ENCODE data around the gene SOX30. TPM values are rescaled to one million over a fixed set of nuclear protein-coding genes. Genes with fewer than 3 reads are reported as not detected.

SOX30 gene
- total and polyA plus RNA-seq, 8 donors: 0.05 TPM; not detected in 7

- H3K4me1 ChIP-seq: no peaks in the 10 kb centered on the region
- ATAC-seq: no peak
- H3K36me3 ChIP-seq: no peaks in the 10 kb centered on the region
- no peak for DNase-seq
- 71 to 80% methylated on average over 6 of the region's 6 CpGs for WGBS, 2 donors
- FAIRE-seq: no peak
- H3K27me3 ChIP-seq: no peaks in the 10 kb centered on the region
- intact Hi-C loops (cut with DNase I): no loop called here
- TF ChIP-seq, protein P1, sequence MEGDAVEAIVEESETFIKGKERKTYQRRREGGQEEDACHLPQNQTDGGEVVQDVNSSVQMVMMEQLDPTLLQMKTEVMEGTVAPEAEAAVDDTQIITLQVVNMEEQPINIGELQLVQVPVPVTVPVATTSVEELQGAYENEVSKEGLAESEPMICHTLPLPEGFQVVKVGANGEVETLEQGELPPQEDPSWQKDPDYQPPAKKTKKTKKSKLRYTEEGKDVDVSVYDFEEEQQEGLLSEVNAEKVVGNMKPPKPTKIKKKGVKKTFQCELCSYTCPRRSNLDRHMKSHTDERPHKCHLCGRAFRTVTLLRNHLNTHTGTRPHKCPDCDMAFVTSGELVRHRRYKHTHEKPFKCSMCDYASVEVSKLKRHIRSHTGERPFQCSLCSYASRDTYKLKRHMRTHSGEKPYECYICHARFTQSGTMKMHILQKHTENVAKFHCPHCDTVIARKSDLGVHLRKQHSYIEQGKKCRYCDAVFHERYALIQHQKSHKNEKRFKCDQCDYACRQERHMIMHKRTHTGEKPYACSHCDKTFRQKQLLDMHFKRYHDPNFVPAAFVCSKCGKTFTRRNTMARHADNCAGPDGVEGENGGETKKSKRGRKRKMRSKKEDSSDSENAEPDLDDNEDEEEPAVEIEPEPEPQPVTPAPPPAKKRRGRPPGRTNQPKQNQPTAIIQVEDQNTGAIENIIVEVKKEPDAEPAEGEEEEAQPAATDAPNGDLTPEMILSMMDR (IDR thresholded peaks at IDR 0.05): no peak
- no peak overlapping the region for H3K27ac ChIP-seq
- no peak overlapping the region for H3K4me3 ChIP-seq
- no peaks in the 10 kb centered on the region for H3K9me3 ChIP-seq
Observed at GRCh38 chr5:157593052-157593757, 59.0 kb downstream of the SOX30 start.

DNA sequence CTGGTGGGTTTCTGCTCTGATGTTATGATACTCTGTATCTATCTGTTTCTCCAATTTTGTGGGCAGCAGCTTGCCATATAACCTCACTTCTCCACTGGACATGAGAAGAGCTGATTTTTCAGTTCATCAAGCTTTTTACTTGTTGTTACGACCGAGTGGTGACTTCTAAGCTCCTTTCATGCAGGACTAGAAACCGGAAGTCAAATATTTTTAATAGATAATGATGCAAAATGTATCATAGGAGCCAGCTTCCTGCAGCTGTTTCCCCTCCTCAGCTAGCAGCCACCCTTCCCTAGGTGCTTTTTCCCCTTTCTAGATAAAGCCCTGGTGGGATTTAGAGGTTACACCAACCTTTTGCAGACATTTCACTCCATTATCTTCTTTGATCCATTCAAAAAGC, 59.6 kb downstream of the SOX30 start:
- intact Hi-C loops (cut with DNase I): no loop called here
- ATAC-seq: no peak
- Histone ChIP-seq H3K36me3 (no peaks in the 10 kb centered on the region), H3K27ac (no peak overlapping the region), H3K4me1 (no peaks in the 10 kb centered on the region), H3K9me3 (no peaks in the 10 kb centered on the region), H3K27me3 (no peaks in the 10 kb centered on the region), H3K4me3 (no peak overlapping the region)
- no peak for FAIRE-seq
- WGBS, 2 donors: 44 to 58% methylated on average over 3 of the region's 3 CpGs
- DNase-seq: no peak
- TF ChIP-seq, protein P1 (IDR thresholded peaks at IDR 0.05): no peak

DNA sequence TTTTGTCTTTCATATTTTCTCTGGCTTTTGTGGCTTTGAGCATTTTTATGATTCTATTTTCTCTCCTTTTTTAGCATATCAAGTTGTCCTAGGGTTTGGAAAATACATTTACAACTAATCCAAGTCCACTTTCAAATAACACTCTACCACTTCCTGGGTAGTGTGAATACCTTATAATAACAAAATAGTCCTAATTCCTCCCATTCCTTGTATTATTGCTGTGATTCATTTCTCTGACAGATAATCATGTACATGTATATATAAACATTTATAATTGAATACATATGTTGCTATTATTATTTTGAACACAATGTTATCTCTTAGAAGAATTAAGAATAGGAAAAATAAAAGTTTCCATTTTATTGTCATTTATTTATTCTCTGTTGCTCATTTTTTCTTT, 61.8 kb downstream of the SOX30 start:
- DNase-seq (no peak), ATAC-seq (no peak), FAIRE-seq (no peak)
- Histone ChIP-seq H3K9me3 (no peaks in the 10 kb centered on the region), H3K36me3 (no peaks in the 10 kb centered on the region), H3K4me3 (no peak overlapping the region), H3K27ac (no peak overlapping the region), H3K4me1 (no peaks in the 10 kb centered on the region), H3K27me3 (no peaks in the 10 kb centered on the region)
- intact Hi-C loops (cut with DNase I): no loop called here
- TF ChIP-seq, protein P1 (IDR thresholded peaks at IDR 0.05): no peak

DNA sequence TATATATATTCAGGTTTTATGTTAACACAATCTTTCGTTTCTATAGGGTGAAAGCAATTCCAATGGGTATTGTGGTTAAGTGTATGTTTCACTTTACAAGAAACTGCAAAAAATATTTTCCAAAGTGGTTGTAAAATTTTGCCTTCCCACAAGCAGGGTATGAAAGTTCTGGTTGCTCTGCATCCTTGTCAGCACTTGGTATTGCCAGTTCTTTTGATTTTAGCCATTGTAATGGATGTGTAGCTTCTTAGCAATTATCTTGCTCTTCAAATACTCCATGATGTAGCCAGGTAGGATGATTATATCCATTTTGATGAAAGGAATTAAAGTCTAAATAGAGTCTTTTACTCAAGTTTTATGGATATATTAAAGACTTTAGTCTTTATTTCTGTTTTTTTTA, 67.6 kb downstream of the SOX30 start:
- Histone ChIP-seq H3K36me3 (no peaks in the 10 kb centered on the region), H3K4me1 (no peaks in the 10 kb centered on the region), H3K27me3 (no peaks in the 10 kb centered on the region), H3K27ac (no peak overlapping the region), H3K9me3 (no peaks in the 10 kb centered on the region), H3K4me3 (no peak overlapping the region)
- TF ChIP-seq, protein P1 (IDR thresholded peaks at IDR 0.05): no peak
- intact Hi-C loops (cut with DNase I): no loop called here
- DNase-seq: no peak
- WGBS, 2 donors: 56 to 57% methylated on average over 1 of the region's 1 CpG
- no peak for ATAC-seq
- FAIRE-seq: no peak

GRCh38 chr5:157582731-157583620, 69.3 kb downstream of the SOX30 start:
- H3K27ac ChIP-seq: no peak overlapping the region
- TF ChIP-seq, protein P1 (IDR thresholded peaks at IDR 0.05): no peak
- no peaks in the 10 kb centered on the region for H3K36me3 ChIP-seq
- H3K27me3 ChIP-seq: no peaks in the 10 kb centered on the region
- H3K9me3 ChIP-seq: no peaks in the 10 kb centered on the region
- DNase-seq: no peak
- 67 to 75% methylated on average over 10 of the region's 10 CpGs for WGBS, 2 donors
- no peak overlapping the region for H3K4me3 ChIP-seq
- no peak for FAIRE-seq
- no peak for ATAC-seq
- no peaks in the 10 kb centered on the region for H3K4me1 ChIP-seq
- intact Hi-C loops (cut with DNase I): no loop called here
